ENCODE results near the gene DNHD1.

Gene DNHD1

GRCh38 chr11:6497069-6497839 is at the start of gene DNHD1:
Gene DNHD1, plus strand, starts transcription at chr11:6497280. Its CDS starts 936 bp downstream, at chr11:6498216.
- H3K4me1 ChIP-seq (ENCODE audit: control insufficient read depth, insufficient read depth, low read length): peaks cover 27% of the 10 kb centered on the region
- H3K27me3 ChIP-seq (replicated peaks; ENCODE audit: control insufficient read depth, insufficient read depth, low read length): no peaks in the 10 kb centered on the region
- no peak for DNase-seq (ENCODE audit: low read depth)
- no peaks in the 10 kb centered on the region for H3K9me3 ChIP-seq (ENCODE audit: control insufficient read depth, low read length)
- H3K36me3 ChIP-seq (ENCODE audit: control insufficient read depth, insufficient read depth, low read length, severe bottlenecking): peaks cover 21% of the 10 kb centered on the region
- no peak within 1 kb of the TSS for H3K9ac ChIP-seq (ENCODE audit: low read length)
- H3K4me3 ChIP-seq (ENCODE audit: low read length): no peak within 1 kb of the TSS

- Histone ChIP-seq H3K9me3 (ENCODE audit: control insufficient read depth, low read length) (no peaks in the 10 kb centered on the region), H3K36me3 (ENCODE audit: control insufficient read depth, insufficient read depth, low read length, severe bottlenecking) (peaks cover 32% of the 10 kb centered on the region), H3K4me3 (ENCODE audit: low read length) (no peak overlapping the region), H3K4me1 (ENCODE audit: control insufficient read depth, insufficient read depth, low read length) (peaks cover 24% of the 10 kb centered on the region), H3K9ac (ENCODE audit: low read length) (no peak overlapping the region), H3K27me3 (replicated peaks; ENCODE audit: control insufficient read depth, insufficient read depth, low read length) (no peaks in the 10 kb centered on the region)
- DNase-seq (ENCODE audit: low read depth): no peak
Observed at GRCh38 chr11:6448574-6448973, 48.5 kb upstream of the DNHD1 start.

GRCh38 chr11:6452219-6452618 is 44.9 kb upstream of the DNHD1 start:
- no peak overlapping the region for H3K4me3 ChIP-seq (ENCODE audit: low read length)
- H3K27me3 ChIP-seq (replicated peaks; ENCODE audit: control insufficient read depth, insufficient read depth, low read length): no peaks in the 10 kb centered on the region
- peaks cover 24% of the 10 kb centered on the region for H3K4me1 ChIP-seq (ENCODE audit: control insufficient read depth, insufficient read depth, low read length)
- peaks cover 65% of the 10 kb centered on the region for H3K36me3 ChIP-seq (ENCODE audit: control insufficient read depth, insufficient read depth, low read length, severe bottlenecking)
- H3K9me3 ChIP-seq (ENCODE audit: control insufficient read depth, low read length): no peaks in the 10 kb centered on the region
- no peak overlapping the region for H3K9ac ChIP-seq (ENCODE audit: low read length)
- peak; percentile 22 for DNase-seq (ENCODE audit: low read depth)

GRCh38 chr11:6453152-6453551 is 43.9 kb upstream of the DNHD1 start:
- DNase-seq (ENCODE audit: low read depth): no peak
- H3K4me1 ChIP-seq (ENCODE audit: control insufficient read depth, insufficient read depth, low read length): peaks cover 24% of the 10 kb centered on the region
- no peaks in the 10 kb centered on the region for H3K9me3 ChIP-seq (ENCODE audit: control insufficient read depth, low read length)
- H3K27me3 ChIP-seq (replicated peaks; ENCODE audit: control insufficient read depth, insufficient read depth, low read length): no peaks in the 10 kb centered on the region
- no peak overlapping the region for H3K9ac ChIP-seq (ENCODE audit: low read length)
- H3K36me3 ChIP-seq (ENCODE audit: control insufficient read depth, insufficient read depth, low read length, severe bottlenecking): peaks cover 65% of the 10 kb centered on the region
- no peak overlapping the region for H3K4me3 ChIP-seq (ENCODE audit: low read length)

GRCh38 chr11:6455070-6455469 is 42.0 kb upstream of the DNHD1 start:
- Histone ChIP-seq H3K36me3 (ENCODE audit: control insufficient read depth, insufficient read depth, low read length, severe bottlenecking) (peaks cover 65% of the 10 kb centered on the region), H3K9me3 (ENCODE audit: control insufficient read depth, low read length) (no peaks in the 10 kb centered on the region), H3K4me3 (ENCODE audit: low read length) (no peak overlapping the region), H3K27me3 (replicated peaks; ENCODE audit: control insufficient read depth, insufficient read depth, low read length) (no peaks in the 10 kb centered on the region), H3K4me1 (ENCODE audit: control insufficient read depth, insufficient read depth, low read length) (peaks cover 16% of the 10 kb centered on the region), H3K9ac (ENCODE audit: low read length) (no peak overlapping the region)
- no peak for DNase-seq (ENCODE audit: low read depth)

- Histone ChIP-seq H3K9me3 (ENCODE audit: control insufficient read depth, low read length) (no peaks in the 10 kb centered on the region), H3K36me3 (ENCODE audit: control insufficient read depth, insufficient read depth, low read length, severe bottlenecking) (peaks cover 56% of the 10 kb centered on the region), H3K27me3 (replicated peaks; ENCODE audit: control insufficient read depth, insufficient read depth, low read length) (no peaks in the 10 kb centered on the region), H3K4me3 (ENCODE audit: low read length) (no peak overlapping the region), H3K9ac (ENCODE audit: low read length) (no peak overlapping the region), H3K4me1 (ENCODE audit: control insufficient read depth, insufficient read depth, low read length) (peaks cover 12% of the 10 kb centered on the region)
- no peak for DNase-seq (ENCODE audit: low read depth)
Observed at GRCh38 chr11:6456361-6457073, 40.6 kb upstream of the DNHD1 start.

GRCh38 chr11:6457581-6458320 is 39.3 kb upstream of the DNHD1 start:
- Histone ChIP-seq H3K4me1 (ENCODE audit: control insufficient read depth, insufficient read depth, low read length) (peaks cover 5% of the 10 kb centered on the region), H3K4me3 (ENCODE audit: low read length) (no peak overlapping the region), H3K9ac (ENCODE audit: low read length) (no peak overlapping the region), H3K36me3 (ENCODE audit: control insufficient read depth, insufficient read depth, low read length, severe bottlenecking) (peaks cover 57% of the 10 kb centered on the region), H3K27me3 (replicated peaks; ENCODE audit: control insufficient read depth, insufficient read depth, low read length) (no peaks in the 10 kb centered on the region), H3K9me3 (ENCODE audit: control insufficient read depth, low read length) (no peaks in the 10 kb centered on the region)
- no peak for DNase-seq (ENCODE audit: low read depth)

GRCh38 chr11:6458352-6459098 is 38.6 kb upstream of the DNHD1 start:
- no peaks in the 10 kb centered on the region for H3K9me3 ChIP-seq (ENCODE audit: control insufficient read depth, low read length)
- H3K27me3 ChIP-seq (replicated peaks; ENCODE audit: control insufficient read depth, insufficient read depth, low read length): no peaks in the 10 kb centered on the region
- H3K4me1 ChIP-seq (ENCODE audit: control insufficient read depth, insufficient read depth, low read length): peaks cover 4% of the 10 kb centered on the region
- H3K36me3 ChIP-seq (ENCODE audit: control insufficient read depth, insufficient read depth, low read length, severe bottlenecking): peaks cover 61% of the 10 kb centered on the region
- DNase-seq (ENCODE audit: low read depth): no peak
- no peak overlapping the region for H3K4me3 ChIP-seq (ENCODE audit: low read length)
- no peak overlapping the region for H3K9ac ChIP-seq (ENCODE audit: low read length)

GRCh38 chr11:6459099-6459450 is 38.0 kb upstream of the DNHD1 start:
- Histone ChIP-seq H3K9ac (ENCODE audit: low read length) (no peak overlapping the region), H3K27me3 (replicated peaks; ENCODE audit: control insufficient read depth, insufficient read depth, low read length) (no peaks in the 10 kb centered on the region), H3K9me3 (ENCODE audit: control insufficient read depth, low read length) (no peaks in the 10 kb centered on the region), H3K36me3 (ENCODE audit: control insufficient read depth, insufficient read depth, low read length, severe bottlenecking) (peaks cover 64% of the 10 kb centered on the region), H3K4me3 (ENCODE audit: low read length) (no peak overlapping the region), H3K4me1 (ENCODE audit: control insufficient read depth, insufficient read depth, low read length) (peaks cover 4% of the 10 kb centered on the region)
- DNase-seq (ENCODE audit: low read depth): no peak

- Histone ChIP-seq H3K4me1 (ENCODE audit: control insufficient read depth, insufficient read depth, low read length) (no peaks in the 10 kb centered on the region), H3K9me3 (ENCODE audit: control insufficient read depth, low read length) (no peaks in the 10 kb centered on the region), H3K4me3 (ENCODE audit: low read length) (no peak overlapping the region), H3K27me3 (replicated peaks; ENCODE audit: control insufficient read depth, insufficient read depth, low read length) (no peaks in the 10 kb centered on the region), H3K9ac (ENCODE audit: low read length) (no peak overlapping the region), H3K36me3 (ENCODE audit: control insufficient read depth, insufficient read depth, low read length, severe bottlenecking) (peaks cover 12% of the 10 kb centered on the region)
- DNase-seq (ENCODE audit: low read depth): peak; percentile 59
Observed at GRCh38 chr11:6468712-6469495, 28.2 kb upstream of the DNHD1 start.
